Endothelial cell of umbilical vein (primary cell): ENCODE results near the gene ZCCHC4.

Experiments used
- EZH2 ChIP-seq: IDR thresholded peaks from 2 replicates; pipeline ENCODE4 v1.6.1; 2012; ENCODE audit warnings: borderline replicate concordance, low read depth, mild to moderate bottlenecking, moderate library complexity, low read length, inconsistent platforms; ENCODE audit not compliant: severe bottlenecking
- JUN ChIP-seq: IDR thresholded peaks from 2 replicates; pipeline ENCODE4 v1.6.1; 2011; ENCODE audit warnings: borderline replicate concordance, low read depth; ENCODE audit not compliant: insufficient read length, insufficient read depth
- MYC ChIP-seq: IDR thresholded peaks from one replicate; pipeline ENCODE4 v1.6.1; 2011; ENCODE audit warnings: mild to moderate bottlenecking, low read depth, low read length
- POLR2A ChIP-seq: IDR thresholded peaks from 2 replicates; pipeline ENCODE4 v1.6.1; 2012; ENCODE audit warnings: low read depth, mild to moderate bottlenecking, control low read depth, low read length
- POLR2AphosphoS5 ChIP-seq: IDR thresholded peaks from 2 replicates; pipeline ENCODE4 v1.6.1; 2012; ENCODE audit warnings: low read depth, mild to moderate bottlenecking, control low read depth, low read length, moderate library complexity; ENCODE audit not compliant: insufficient read depth
- TF ChIP-seq, protein P1 (sequence below), 2 donors: IDR thresholded peaks; 1 replicate in 1 of 2; 2 replicates in 1 of 2; pipeline ENCODE4 v1.5.1; 2011; ENCODE audit warnings: low read length in 2 of 2, mild to moderate bottlenecking in 2 of 2, moderate library complexity in 2 of 2, control low read depth in 1 of 2, inconsistent platforms in 1 of 2, low read depth in 1 of 2; ENCODE audit not compliant: insufficient read depth in 1 of 2; ENCODE audit errors: extremely low read depth in 1 of 2
- TF ChIP-seq, protein P2 (sequence below): IDR thresholded peaks from 2 replicates; pipeline ENCODE4 v1.6.1; 2011; ENCODE audit not compliant: insufficient read depth, insufficient read length

DNA sequence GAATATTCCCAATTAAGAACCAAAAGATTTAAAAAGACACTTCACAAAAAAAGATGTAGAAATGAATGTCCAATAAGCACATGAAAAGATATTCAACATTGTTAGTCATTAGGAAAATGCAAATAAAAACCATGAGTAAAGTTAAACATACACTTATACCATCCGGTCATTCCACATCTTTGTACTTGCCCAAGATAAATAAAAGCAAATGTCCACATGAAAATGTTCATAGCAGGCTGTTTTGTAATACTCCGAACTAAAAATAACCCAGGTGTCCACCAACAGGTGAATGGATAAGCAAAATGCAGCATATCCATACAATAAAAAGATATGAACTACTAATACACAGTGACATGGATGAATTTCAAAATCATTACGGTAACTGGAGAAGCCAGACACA lies 28.6 kb upstream of the ZCCHC4 start:
- TF ChIP-seq, protein P1, sequence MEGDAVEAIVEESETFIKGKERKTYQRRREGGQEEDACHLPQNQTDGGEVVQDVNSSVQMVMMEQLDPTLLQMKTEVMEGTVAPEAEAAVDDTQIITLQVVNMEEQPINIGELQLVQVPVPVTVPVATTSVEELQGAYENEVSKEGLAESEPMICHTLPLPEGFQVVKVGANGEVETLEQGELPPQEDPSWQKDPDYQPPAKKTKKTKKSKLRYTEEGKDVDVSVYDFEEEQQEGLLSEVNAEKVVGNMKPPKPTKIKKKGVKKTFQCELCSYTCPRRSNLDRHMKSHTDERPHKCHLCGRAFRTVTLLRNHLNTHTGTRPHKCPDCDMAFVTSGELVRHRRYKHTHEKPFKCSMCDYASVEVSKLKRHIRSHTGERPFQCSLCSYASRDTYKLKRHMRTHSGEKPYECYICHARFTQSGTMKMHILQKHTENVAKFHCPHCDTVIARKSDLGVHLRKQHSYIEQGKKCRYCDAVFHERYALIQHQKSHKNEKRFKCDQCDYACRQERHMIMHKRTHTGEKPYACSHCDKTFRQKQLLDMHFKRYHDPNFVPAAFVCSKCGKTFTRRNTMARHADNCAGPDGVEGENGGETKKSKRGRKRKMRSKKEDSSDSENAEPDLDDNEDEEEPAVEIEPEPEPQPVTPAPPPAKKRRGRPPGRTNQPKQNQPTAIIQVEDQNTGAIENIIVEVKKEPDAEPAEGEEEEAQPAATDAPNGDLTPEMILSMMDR (IDR thresholded peaks at IDR 0.05; ENCODE audit: extremely low read depth in 1 of 2, insufficient read depth in 1 of 2, low read depth in 1 of 2, low read length in 2 of 2), result no peak
- no peak for TF ChIP-seq POLR2AphosphoS5
- TF ChIP-seq, protein P2, sequence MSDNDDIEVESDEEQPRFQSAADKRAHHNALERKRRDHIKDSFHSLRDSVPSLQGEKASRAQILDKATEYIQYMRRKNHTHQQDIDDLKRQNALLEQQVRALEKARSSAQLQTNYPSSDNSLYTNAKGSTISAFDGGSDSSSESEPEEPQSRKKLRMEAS, result no peak
- TF ChIP-seq JUN, result no peak
- TF ChIP-seq EZH2, result no peak
- TF ChIP-seq POLR2A, result no peak
- no peak for TF ChIP-seq MYC
